IMR-90 (cell line): ENCODE measurements around the gene TCEA2. TPM values are rescaled to one million over a fixed set of nuclear protein-coding genes. Genes with fewer than 3 reads are reported as not detected.

Experiments
- ATAC-seq: fragments of 200-7000 bp; cut with Tn5 transposase; 2 replicates; pipeline ENCODE4 v1.9.1; 2020; ENCODE audit warnings: low read depth, mild to moderate bottlenecking, moderate library complexity
- BruUV-seq: library from RNA; stranded (reverse); fragments of 400-500 nt; replicated peaks from 2 replicates; lab custom pipeline; 2021; lab: Mats Ljungman, UMichigan
- CTCF ChIA-PET: fragments of 300-600 bp; formaldehyde crosslinking; extraction: SDS; loops from one replicate; lab custom pipeline; 2021; ENCODE audit warnings: antibody characterized with exemption; lab: Yijun Ruan, JAX
- POLR2A ChIA-PET: fragments of 300-600 bp; sonication (Branson Sonifier 250); formaldehyde crosslinking; loops from one replicate; lab custom pipeline; 2022; ENCODE audit warnings: antibody characterized with exemption; ENCODE audit not compliant: unreplicated experiment; lab: Charles Lee
- DNase-seq: peaks from one replicate; pipeline ENCODE4 v3.0.0; 2013
- H2AFZ ChIP-seq: replicated peaks from 2 replicates; pipeline ENCODE3; 2013; ENCODE audit warnings: low read length, mild to moderate bottlenecking; ENCODE audit not compliant: poor library complexity
- H2AK5ac ChIP-seq: 2 replicates; pipeline ENCODE4 v1.6.1; 2013; ENCODE audit warnings: low read depth, low read length, inconsistent platforms
- H2AK9ac ChIP-seq: replicated peaks from 2 replicates; pipeline ENCODE3; 2013; ENCODE audit warnings: mild to moderate bottlenecking, low read depth, low read length, moderate library complexity; ENCODE audit not compliant: poor library complexity
- H2BK120ac ChIP-seq: 2 replicates; pipeline ENCODE4 v1.6.1; 2013; ENCODE audit warnings: low read depth, low read length, inconsistent platforms
- H2BK15ac ChIP-seq: 3 replicates; pipeline ENCODE4 v1.6.1; 2013; ENCODE audit warnings: low read depth, low read length, inconsistent platforms
- H2BK20ac ChIP-seq: 2 replicates; pipeline ENCODE4 v1.6.1; 2013; ENCODE audit warnings: low read depth, mild to moderate bottlenecking, inconsistent platforms, low read length, moderate library complexity
- H2BK5ac ChIP-seq: 2 replicates; pipeline ENCODE4 v1.6.1; 2013; ENCODE audit warnings: mild to moderate bottlenecking, low read depth, low read length, inconsistent platforms; ENCODE audit not compliant: poor library complexity, severe bottlenecking
- H3K14ac ChIP-seq: replicated peaks from 2 replicates; pipeline ENCODE4 v1.6.1; 2013; ENCODE audit warnings: low read depth, low read length, inconsistent platforms
- H3K18ac ChIP-seq: 2 replicates; pipeline ENCODE4 v1.6.1; 2013; ENCODE audit warnings: low read depth, low read length, control low read depth
- H3K23ac ChIP-seq: 2 replicates; pipeline ENCODE4 v1.6.1; 2013; ENCODE audit warnings: low read depth, low read length, inconsistent platforms
- H3K27ac ChIP-seq: 2 replicates; pipeline ENCODE4 v1.5.1; 2013; ENCODE audit warnings: mild to moderate bottlenecking, control low read depth, low read length; ENCODE audit not compliant: insufficient read depth
- H3K27me3 ChIP-seq: 2 replicates; pipeline ENCODE4 v1.6.1; 2013; ENCODE audit warnings: low read length; ENCODE audit not compliant: control insufficient read depth, insufficient read depth
- H3K36me3 ChIP-seq: 2 replicates; pipeline ENCODE4 v1.6.1; 2013; ENCODE audit warnings: low read length, mixed read lengths; ENCODE audit not compliant: control insufficient read depth, insufficient read depth
- H3K4ac ChIP-seq: 2 replicates; pipeline ENCODE4 v1.6.1; 2013; ENCODE audit warnings: low read depth, low read length, inconsistent platforms
- H3K4me1 ChIP-seq: 2 replicates; pipeline ENCODE4 v1.6.1; 2013; ENCODE audit warnings: low read length, mixed read lengths; ENCODE audit not compliant: control insufficient read depth, insufficient read depth
- H3K4me2 ChIP-seq: 2 replicates; pipeline ENCODE4 v1.6.1; 2013; ENCODE audit warnings: low read depth, mild to moderate bottlenecking, control low read depth, low read length, moderate library complexity
- H3K4me3 ChIP-seq: 2 replicates; pipeline ENCODE4 v1.5.1; 2013; ENCODE audit warnings: low read depth, mild to moderate bottlenecking, control low read depth, low read length, moderate library complexity; ENCODE audit not compliant: insufficient read depth
- H3K56ac ChIP-seq: 2 replicates; pipeline ENCODE4 v1.6.1; 2013; ENCODE audit warnings: low read length, inconsistent platforms; ENCODE audit not compliant: insufficient read depth; ENCODE audit errors: extremely low read depth
- H3K79me1 ChIP-seq, 2 experiments: 2 replicates each; pipeline ENCODE4 v1.6.1; 2013; ENCODE audit warnings: low read length in 2 of 2, inconsistent platforms in 1 of 2, low read depth in 1 of 2
- H3K9ac ChIP-seq: 2 replicates; pipeline ENCODE4 v1.6.1; 2013; ENCODE audit warnings: low read depth, low read length, control low read depth
- H3K9me1 ChIP-seq: 2 replicates; pipeline ENCODE4 v1.6.1; 2013; ENCODE audit warnings: low read length, inconsistent platforms; ENCODE audit not compliant: insufficient read depth
- H3K9me3 ChIP-seq: 2 replicates; pipeline ENCODE4 v1.6.1; 2013; ENCODE audit warnings: low read length; ENCODE audit not compliant: control insufficient read depth, insufficient read depth
- H4K20me1 ChIP-seq: 2 replicates; pipeline ENCODE4 v1.6.1; 2013; ENCODE audit warnings: low read length, inconsistent platforms; ENCODE audit not compliant: insufficient read depth
- H4K5ac ChIP-seq: 2 replicates; pipeline ENCODE4 v1.6.1; 2013; ENCODE audit warnings: mild to moderate bottlenecking, low read depth, low read length, control low read depth
- H4K8ac ChIP-seq, 2 experiments: 2 replicates each; pipeline ENCODE4 v1.6.1; 2013; ENCODE audit warnings: low read depth in 2 of 2, low read length in 2 of 2, control low read depth in 1 of 2, inconsistent platforms in 1 of 2
- H4K91ac ChIP-seq: 2 replicates; pipeline ENCODE4 v1.6.1; 2013; ENCODE audit warnings: low read depth, low read length, inconsistent platforms; ENCODE audit not compliant: insufficient read depth
- BHLHE40 ChIP-seq: fragments of 150-350 bp; IDR thresholded peaks from 2 replicates; pipeline ENCODE4 v1.6.1; 2016; ENCODE audit warnings: mild to moderate bottlenecking, low read depth, low read length
- WGBS, 2 experiments: methylation state at CpG; one replicate each; pipeline versions ENCODE4 v1.1.5 to v1.1.7; 2013; ENCODE audit warnings: missing lambda C conversion rate in 2 of 2; ENCODE audit not compliant: insufficient read length in 1 of 2; ENCODE audit errors: extremely low coverage in 2 of 2; 5-methylcytosine and 5-hydroxymethylcytosine counted together
- dilution Hi-C: fragments of 300-500 bp; cut with HindIII; formaldehyde crosslinking; loops from one replicate; pipeline ENCODE4 v1.14.3; 2018; ENCODE audit warnings: low sequenced_read_pairs; ENCODE audit not compliant: unreplicated experiment
- in situ Hi-C: fragments of 300-500 bp; cut with MboI; formaldehyde crosslinking; loops from 3 replicates; pipeline ENCODE4 v1.14.3; 2019; ENCODE audit warnings: low sequenced_read_pairs, inconsistent platforms, mixed read lengths
- intact Hi-C: fragments of 100-400 bp; cut with micrococcal nuclease; formaldehyde crosslinking; loops from 2 replicates; pipeline ENCODE4 v1.10.0; 2022
- polyA plus RNA-seq, 3 experiments: library from polyadenylated mRNA; depleted of rRNA; stranded (reverse); fragments of >200 nt; gene quantifications; 2 replicates each; pipeline ENCODE4 v1.2.3, GENCODE V29; 2012; ENCODE audit warnings: low replicate concordance in 1 of 3
- total RNA-seq: library from RNA; depleted of rRNA; stranded (reverse); fragments of >200 nt; gene quantifications from 2 replicates; pipeline ENCODE4 v1.2.3, GENCODE V29; 2012

TCEA2 gene
- total and polyA plus RNA-seq, 2 of the 4 experiments (the other 2 are of a cell fraction) = 9.3 to 30.0 TPM

DNA sequence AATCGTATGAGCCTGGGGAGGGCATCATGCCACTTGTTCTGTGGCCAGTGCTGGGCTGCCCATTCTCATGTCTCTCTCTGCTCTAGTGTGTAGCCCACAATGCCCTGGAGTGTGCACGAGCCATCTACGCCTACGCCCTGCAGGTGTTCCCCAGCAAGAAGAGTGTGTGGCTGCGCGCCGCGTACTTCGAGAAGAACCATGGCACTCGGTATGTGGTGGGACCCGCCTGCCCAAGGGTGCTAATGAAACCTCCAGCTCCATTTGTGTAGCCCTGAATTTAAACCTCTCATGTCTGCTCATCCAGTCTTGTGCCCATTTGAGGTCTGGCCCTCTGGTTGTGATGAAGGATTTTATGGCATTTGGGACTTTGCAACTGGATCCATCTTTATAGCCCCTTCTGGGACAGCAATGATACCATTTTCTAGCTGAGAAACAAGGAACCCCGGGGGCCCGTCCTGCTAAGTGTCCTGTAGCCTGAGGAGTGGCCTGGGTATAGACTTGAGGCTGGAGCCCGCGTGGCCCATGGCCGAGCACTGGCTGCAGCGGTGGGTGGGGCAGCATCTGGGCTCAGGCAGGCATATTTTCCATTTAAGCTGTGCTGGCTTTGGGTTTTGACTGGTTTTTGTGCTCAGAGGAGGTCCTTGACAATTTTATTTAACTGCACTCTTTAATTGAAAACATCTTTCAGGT, 40.2 kb upstream of the TCEA2 start:
- Histone ChIP-seq H3K27ac (no peak overlapping the region), H3K27me3 (no peaks in the 10 kb centered on the region), H2BK15ac (no peak overlapping the region), H2AK5ac (no peak overlapping the region), H3K23ac (no peak overlapping the region), H3K9me3 (no peaks in the 10 kb centered on the region), H3K4ac (no peak overlapping the region), H4K5ac (no peak overlapping the region), H2AK9ac (no peak overlapping the region), H3K9ac (no peak overlapping the region), H4K20me1 (peaks cover 16% of the 10 kb centered on the region), H3K36me3 (peaks cover 70% of the 10 kb centered on the region), H2AFZ (no peak overlapping the region), H3K4me1 (no peaks in the 10 kb centered on the region), H3K14ac (no peak overlapping the region), H2BK20ac (no peak overlapping the region), H3K18ac (no peak overlapping the region), H4K8ac (no peak overlapping the region), H4K91ac (no peak overlapping the region), H2BK120ac (no peak overlapping the region), H3K56ac (no peak overlapping the region), H2BK5ac (no peak overlapping the region), H3K9me1 (peaks cover 4% of the 10 kb centered on the region; the same call in 1 of the 2 replicates), H3K4me3 (no peak overlapping the region), H3K4me2 (no peak overlapping the region), H3K79me1 (peaks cover 12 to 16% of the 10 kb centered on the region in 2 experiments; a peak in 3 of 4 replicates)
- no TSS peak for BruUV-seq
- ChIA-PET CTCF (no interaction called here), POLR2A (no interaction called here)
- intact Hi-C loops = no loop called here
- no peak for ATAC-seq
- in situ Hi-C loops = no loop called here
- no peak for TF ChIP-seq BHLHE40
- dilution Hi-C loops = no loop called here
- no peak for DNase-seq
- WGBS, 2 experiments = 100% methylated on average over 2 of the region's 17 CpGs; no CpG with 5 or more reads in 1 of the 2 experiments
